Activated T-cell treated with anti-CD3 and anti-CD28 coated beads for 4 hours (primary cell): ENCODE results near the gene SCOC.

ENCODE experiments used
- DNase-seq: peaks from one replicate; pipeline ENCODE4 v3.0.0-alpha.2; 2020

SCOC gene

GRCh38 chr4:140373328-140374129, at the start of gene SCOC:
Gene SCOC (plus strand): TSS chr4:140373646. CDS start chr4:140379171, 5,525 bp downstream.
- peak; percentile 95 for DNase-seq

- no peak for DNase-seq
Measured at GRCh38 chr4:140326395-140326993, 47.0 kb upstream of the SCOC start.

GRCh38 chr4:140330311-140330900, 43.0 kb upstream of the SCOC start:
- DNase-seq = no peak

GRCh38 chr4:140331245-140331644, 42.2 kb upstream of the SCOC start:
- DNase-seq = no peak

GRCh38 chr4:140331876-140332275, 41.6 kb upstream of the SCOC start:
- DNase-seq = no peak

DNA sequence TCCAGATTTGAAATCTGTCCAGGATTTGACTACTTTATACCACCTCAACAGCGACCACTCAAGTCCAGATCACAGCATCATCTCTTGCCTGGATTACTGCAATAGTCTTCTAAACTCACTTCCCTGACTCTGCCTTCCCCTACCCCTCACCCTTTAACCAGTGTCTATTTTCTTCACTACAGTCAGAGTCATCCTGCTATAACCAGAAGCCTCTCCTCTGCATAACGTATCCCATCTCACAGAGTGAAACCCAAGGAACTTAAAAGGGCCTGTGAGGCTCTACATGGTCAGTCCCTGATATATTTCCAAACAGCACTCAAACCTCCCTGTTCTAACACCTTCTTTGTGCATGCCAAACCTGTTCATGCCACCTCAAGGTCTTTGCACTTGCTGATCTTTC, 40.7 kb upstream of the SCOC start:
- DNase-seq = no peak

- no peak for DNase-seq
Measured at GRCh38 chr4:140333523-140333922, 39.9 kb upstream of the SCOC start.

- no peak for DNase-seq
Measured at GRCh38 chr4:140335076-140335475, 38.4 kb upstream of the SCOC start.

DNA sequence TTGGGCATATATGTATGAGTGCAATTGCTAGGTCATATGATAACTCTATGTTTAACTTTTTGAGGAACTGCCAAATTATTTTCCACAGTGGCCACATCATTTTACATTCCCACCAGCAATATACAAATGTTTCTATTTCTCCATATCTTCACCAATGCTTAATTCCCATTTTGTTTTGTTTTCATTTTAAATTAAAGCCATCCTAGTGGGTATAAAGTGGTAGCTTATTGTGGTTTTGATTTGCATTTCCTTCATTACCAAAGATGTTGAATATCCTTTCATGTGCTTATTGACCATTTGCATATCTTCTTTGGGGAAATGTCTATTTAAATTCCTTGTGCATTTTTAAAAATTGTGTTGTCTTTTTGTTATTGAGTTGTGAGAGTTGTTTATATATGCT, 36.7 kb upstream of the SCOC start:
- no peak for DNase-seq

DNA sequence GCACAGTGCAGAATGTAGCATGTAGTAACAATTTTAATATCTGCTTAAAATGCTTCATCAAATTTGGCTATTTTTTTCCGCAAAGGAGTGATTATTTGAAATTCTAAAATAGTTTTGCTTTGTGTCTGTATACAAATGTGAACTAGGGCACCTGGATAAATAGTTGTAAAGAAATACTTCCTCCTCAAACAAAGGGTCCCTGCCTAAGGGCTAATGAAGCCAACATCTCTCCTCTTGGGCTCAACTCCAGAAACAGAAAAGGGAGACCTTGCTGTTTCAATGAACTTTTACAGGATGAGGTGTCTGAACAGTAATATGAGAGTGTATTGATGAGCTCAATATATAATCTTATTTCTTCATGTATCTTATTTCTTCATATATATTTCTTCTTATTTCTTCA, 30.8 kb upstream of the SCOC start:
- DNase-seq = no peak

- DNase-seq = no peak
Measured at GRCh38 chr4:140343303-140343702, 30.1 kb upstream of the SCOC start.

DNA sequence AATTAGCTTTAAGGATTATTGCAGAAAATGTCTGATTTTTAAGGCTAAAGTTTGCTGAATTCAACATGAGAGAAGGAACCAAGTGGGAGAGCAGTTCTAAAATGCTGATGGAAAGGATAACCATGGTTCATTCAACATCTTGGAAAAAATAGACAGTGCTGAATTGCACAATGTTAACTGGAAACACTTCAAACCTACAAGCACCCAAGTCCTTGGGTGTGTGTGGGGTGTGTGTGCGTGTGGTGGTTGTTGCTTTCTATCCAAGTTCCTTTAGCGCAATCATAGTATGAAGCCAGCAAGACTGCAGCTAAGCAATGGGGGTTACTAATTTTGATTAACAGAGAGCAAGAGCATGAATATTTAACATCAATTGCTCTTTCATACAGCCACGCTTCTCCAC, 29.3 kb upstream of the SCOC start:
- DNase-seq = no peak

DNA sequence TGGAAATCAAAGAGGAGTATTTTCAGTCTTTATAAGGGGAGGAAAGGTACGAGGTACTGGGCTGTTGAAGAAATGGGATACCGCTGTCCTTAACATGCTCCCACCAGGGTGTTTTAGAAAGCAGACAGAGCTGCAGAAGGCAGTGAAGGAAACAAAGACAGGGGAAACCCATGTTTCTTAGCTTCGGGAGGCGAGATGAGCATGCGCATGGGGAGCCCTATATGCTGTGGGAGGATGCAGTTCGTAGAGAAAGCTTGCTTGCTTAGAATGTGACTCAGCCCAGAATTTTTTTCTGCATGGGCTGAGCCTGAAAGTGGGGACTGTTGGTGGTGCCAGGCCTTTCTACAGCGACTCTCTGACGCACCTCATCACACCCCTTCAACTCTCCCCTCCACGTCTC, 28.8 kb upstream of the SCOC start:
- DNase-seq = no peak

GRCh38 chr4:140346136-140346535, 27.3 kb upstream of the SCOC start:
- no peak for DNase-seq

DNA sequence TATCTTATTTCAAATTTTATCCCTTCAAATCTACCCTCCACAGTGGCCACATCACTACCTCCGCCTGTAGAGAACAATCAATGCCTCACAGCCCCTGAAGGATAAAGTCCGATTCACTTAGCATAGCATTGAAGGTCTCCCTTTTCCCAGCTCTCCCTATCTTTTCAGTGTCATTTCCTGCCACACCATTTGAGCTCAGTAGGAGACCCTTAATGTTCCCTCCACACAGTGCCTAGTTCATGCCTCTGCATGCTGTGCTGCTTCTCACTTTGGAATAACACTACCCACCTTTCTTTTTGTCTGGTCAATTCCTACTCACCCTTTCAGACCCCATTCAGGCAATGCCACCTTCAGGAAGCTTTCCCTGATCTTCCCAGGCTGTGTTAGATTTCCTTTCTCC, 23.6 kb upstream of the SCOC start:
- no peak for DNase-seq

GRCh38 chr4:140351093-140352075, 22.1 kb upstream of the SCOC start:
- DNase-seq = no peak

DNA sequence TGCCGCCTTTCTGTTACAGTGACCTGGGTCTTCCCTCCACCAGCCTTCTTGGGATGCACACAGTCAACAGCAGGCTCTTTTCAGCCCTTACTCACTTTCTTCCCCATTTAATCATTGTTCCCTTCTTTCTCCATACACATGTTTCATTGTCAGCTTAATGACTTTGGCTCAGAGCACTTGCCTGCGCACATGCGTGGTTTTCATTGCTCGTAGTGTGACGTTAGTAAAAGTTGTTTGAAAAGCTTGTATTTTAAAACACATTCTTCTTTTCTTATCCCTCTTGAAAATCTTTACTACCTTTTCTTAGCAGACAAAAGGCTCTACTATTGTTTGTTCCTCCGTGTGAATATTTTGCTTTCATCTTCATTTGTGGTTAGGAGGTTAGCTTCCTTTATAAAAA, 19.7 kb upstream of the SCOC start:
- DNase-seq = no peak

- DNase-seq = no peak
Measured at GRCh38 chr4:140355288-140355687, 18.2 kb upstream of the SCOC start.

- DNase-seq = no peak
Measured at GRCh38 chr4:140357868-140358267, 15.6 kb upstream of the SCOC start.

DNA sequence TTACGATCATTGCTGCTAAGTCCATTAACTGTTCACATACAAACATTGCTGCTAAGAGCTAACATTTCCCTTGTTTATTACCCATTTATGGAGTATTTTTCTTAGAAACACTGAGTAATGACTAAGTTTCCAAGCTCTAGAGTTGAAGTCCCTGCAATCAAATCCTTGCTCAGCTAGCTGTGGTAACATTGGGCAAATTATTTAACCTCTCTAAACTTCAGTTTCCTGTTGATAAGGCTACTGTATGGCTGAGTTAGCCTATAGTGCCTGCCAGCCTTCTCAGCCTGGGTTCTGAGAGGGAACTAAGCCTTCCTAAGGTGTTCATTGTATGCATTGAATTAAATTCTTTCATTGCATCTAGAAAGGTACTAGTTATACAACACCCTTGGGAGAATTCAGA, 15.2 kb upstream of the SCOC start:
- no peak for DNase-seq

GRCh38 chr4:140359562-140360427, 13.7 kb upstream of the SCOC start:
- peak; percentile 74 for DNase-seq

- no peak for DNase-seq
Measured at GRCh38 chr4:140361099-140361498, 12.3 kb upstream of the SCOC start.
